Activated CD4-positive, alpha-beta T cell treated with anti-CD3 and anti-CD28 coated beads, Interleukin-2, amount 10 ng/mL, durations not matched to agents 7 days and 5 days (primary cell): ENCODE data around the gene GOLGA6B. TPM values are rescaled to one million over a fixed set of nuclear protein-coding genes. Genes with fewer than 3 reads are reported as not detected.
"Not testable (repeated sequence)": the region's sequence is repeated elsewhere in the genome, so short reads cannot be mapped to it uniquely, and the experiment has no call there.

Experiments
- CTCF ChIA-PET: fragments of 350-600 bp; sonication (Branson Sonifier 250); formaldehyde crosslinking; loops from one replicate; lab custom pipeline; 2021; ENCODE audit warnings: antibody characterized with exemption; lab: Charles Lee
- POLR2A ChIA-PET: fragments of 350-600 bp; sonication (Branson Sonifier 250); formaldehyde crosslinking; loops from one replicate; lab custom pipeline; 2021; ENCODE audit warnings: antibody characterized with exemption; lab: Charles Lee
- DNase-seq: peaks from one replicate; pipeline ENCODE4 v3.0.0-alpha.2; 2020
- H3K27ac Mint-ChIP-seq: one replicate; pipeline ENCODE4 v1.8.0; 2021; ENCODE audit warnings: mild to moderate bottlenecking, moderate library complexity, mixed read lengths
- H3K27me3 Mint-ChIP-seq: one replicate; pipeline ENCODE4 v1.8.0; 2021; ENCODE audit warnings: mixed read lengths
- H3K36me3 Mint-ChIP-seq: one replicate; pipeline ENCODE4 v1.8.0; 2021; ENCODE audit warnings: low read depth, mixed read lengths
- H3K4me1 Mint-ChIP-seq: one replicate; pipeline ENCODE4 v1.8.0; 2021; ENCODE audit warnings: mixed read lengths
- H3K4me3 Mint-ChIP-seq: one replicate; pipeline ENCODE4 v1.8.0; 2021; ENCODE audit warnings: mild to moderate bottlenecking, moderate library complexity, mixed read lengths
- H3K9me3 Mint-ChIP-seq: one replicate; pipeline ENCODE4 v1.8.0; 2021; ENCODE audit warnings: mixed read lengths
- total RNA-seq, 2 experiments: library from RNA; stranded (reverse); gene quantifications; one replicate each; pipeline ENCODE4 v1.2.3, GENCODE V29; 2021

The GOLGA6B gene
- total RNA-seq, 2 experiments from 2014 or later: not detected

DNA sequence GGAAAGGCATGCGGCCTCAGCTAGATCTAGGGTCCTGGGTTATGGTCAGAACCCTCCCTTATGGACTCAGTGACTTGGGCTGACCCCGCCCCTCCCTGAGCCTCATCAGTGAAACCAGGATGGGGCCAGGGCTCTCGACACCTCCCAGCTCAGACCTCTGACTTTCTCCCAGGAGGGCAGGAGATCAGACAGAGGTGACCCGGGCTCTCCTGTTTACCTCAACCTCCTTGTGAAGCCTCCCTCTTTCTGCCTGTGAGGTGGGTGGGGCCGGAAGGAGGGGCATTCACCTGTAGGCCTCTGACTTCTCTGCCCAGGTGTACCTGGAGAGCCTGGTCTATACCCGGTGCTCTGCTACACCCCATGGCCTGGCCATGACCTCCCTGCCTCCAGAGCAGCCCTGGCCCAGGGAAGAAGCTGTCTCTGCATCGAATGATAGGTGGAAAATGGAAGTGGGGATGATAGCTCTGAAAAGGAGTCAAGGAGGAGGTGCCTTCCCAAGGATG lies 25.4 kb upstream of the GOLGA6B start:
- DNase-seq, H3K9me3 Mint-ChIP-seq, H3K27me3 Mint-ChIP-seq, POLR2A ChIA-PET, H3K4me1 Mint-ChIP-seq, H3K36me3 Mint-ChIP-seq, CTCF ChIA-PET, H3K4me3 Mint-ChIP-seq, H3K27ac Mint-ChIP-seq: not testable (repeated sequence)

DNA sequence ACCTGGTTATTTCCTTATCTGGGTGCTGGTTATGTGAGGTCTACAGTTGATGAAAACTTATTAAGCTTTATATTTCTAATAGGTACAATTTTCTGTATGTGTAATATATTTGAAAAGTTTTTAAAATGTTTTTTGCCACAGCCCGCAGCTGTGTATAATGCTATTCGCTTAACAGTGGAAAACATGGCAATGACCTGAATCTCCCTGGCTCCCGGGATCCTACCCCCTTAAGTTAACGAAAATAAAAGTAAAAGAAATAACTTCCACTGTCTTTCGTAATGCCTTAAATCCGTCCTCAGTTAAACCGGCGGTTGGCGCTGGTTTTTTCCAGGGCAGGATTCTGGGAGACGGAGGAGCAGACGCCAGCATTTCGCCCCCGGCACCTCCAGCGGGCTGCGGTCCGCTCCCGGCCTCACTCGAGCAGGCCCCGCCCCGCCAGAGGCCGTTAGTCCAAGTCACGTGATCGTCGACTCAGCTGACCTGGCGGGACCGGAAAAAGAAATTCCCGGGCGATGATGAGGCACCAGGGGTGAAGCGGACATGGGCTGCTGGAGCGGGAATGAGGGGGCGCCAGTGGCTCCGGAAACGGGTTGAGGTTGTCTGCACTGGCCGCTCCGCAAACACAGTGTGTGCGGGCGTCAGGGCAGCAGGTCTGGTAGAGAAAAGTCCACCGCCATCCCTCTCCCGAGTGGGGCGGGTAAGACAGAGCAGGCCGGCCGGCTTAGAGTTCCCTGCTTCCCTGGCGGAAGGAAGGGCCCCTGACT lies 17.8 kb upstream of the GOLGA6B start:
- H3K9me3 Mint-ChIP-seq, H3K4me1 Mint-ChIP-seq, H3K36me3 Mint-ChIP-seq, CTCF ChIA-PET, POLR2A ChIA-PET, H3K27me3 Mint-ChIP-seq: not testable (repeated sequence)
- DNase-seq: peak; percentile 62
- H3K4me3 Mint-ChIP-seq: peak overlapping the region; percentile 75
- H3K27ac Mint-ChIP-seq: peak overlapping the region; percentile 84

DNA sequence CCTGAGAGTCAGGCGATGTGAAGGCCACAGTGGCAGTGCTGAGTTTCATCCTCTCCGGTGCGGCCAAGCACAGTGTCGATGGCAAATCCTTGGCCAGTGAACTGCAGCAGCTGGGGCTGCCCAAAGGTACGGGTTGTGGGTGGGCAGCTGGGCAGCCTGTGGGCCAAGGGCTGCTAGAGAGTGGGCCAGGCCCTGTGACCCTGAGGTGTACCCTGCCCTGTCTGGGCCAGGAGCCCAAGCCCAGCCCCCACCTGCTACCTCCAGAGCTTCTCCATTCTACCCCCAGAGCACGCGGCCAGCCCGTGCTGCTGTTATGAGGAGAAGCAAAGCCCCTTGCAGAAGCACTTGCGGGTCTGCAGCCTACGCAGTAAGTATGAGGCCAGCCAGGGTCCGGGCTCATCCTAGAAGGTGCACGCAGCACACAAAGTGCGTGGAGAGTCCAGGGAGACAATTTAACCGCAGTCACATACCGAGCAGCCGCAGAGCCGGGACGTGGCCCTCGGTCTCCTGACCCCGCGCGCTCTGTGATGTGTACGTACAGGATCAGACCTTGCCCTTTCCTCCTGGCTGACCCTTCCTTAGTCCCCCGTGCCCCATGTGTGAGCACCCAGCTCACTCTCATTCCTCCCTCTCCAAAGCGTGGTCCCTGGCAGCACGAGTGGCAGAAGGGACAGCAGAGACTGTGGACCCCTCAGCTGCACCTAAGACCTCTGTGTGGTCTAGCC lies 14.6 kb upstream of the GOLGA6B start:
- H3K4me3 Mint-ChIP-seq, POLR2A ChIA-PET, DNase-seq, H3K27ac Mint-ChIP-seq, H3K9me3 Mint-ChIP-seq, H3K36me3 Mint-ChIP-seq, H3K27me3 Mint-ChIP-seq, CTCF ChIA-PET, H3K4me1 Mint-ChIP-seq: not testable (repeated sequence)

DNA sequence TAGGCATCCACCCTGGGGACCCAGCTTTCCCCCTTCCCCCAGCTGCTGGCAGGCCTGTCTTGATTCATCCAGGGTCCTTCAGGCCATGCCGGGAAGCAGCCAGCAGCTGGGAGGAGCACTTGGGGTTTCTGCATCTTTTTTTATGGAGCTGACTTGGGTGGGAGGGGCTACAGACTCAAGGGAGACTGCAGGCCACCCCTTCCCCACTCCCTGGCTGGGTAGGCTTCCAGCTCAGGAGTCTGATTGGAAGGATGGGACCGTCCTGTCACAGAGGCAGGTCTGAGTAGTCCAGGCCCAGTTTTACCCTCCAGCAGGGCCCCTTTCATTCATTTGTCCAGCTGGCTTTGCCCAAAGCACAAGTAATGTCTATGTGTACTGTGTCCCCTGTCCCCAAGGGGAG lies 12.2 kb upstream of the GOLGA6B start:
- H3K9me3 Mint-ChIP-seq, H3K27ac Mint-ChIP-seq, H3K4me3 Mint-ChIP-seq, CTCF ChIA-PET, H3K27me3 Mint-ChIP-seq, H3K4me1 Mint-ChIP-seq, DNase-seq, H3K36me3 Mint-ChIP-seq, POLR2A ChIA-PET: not testable (repeated sequence)

DNA sequence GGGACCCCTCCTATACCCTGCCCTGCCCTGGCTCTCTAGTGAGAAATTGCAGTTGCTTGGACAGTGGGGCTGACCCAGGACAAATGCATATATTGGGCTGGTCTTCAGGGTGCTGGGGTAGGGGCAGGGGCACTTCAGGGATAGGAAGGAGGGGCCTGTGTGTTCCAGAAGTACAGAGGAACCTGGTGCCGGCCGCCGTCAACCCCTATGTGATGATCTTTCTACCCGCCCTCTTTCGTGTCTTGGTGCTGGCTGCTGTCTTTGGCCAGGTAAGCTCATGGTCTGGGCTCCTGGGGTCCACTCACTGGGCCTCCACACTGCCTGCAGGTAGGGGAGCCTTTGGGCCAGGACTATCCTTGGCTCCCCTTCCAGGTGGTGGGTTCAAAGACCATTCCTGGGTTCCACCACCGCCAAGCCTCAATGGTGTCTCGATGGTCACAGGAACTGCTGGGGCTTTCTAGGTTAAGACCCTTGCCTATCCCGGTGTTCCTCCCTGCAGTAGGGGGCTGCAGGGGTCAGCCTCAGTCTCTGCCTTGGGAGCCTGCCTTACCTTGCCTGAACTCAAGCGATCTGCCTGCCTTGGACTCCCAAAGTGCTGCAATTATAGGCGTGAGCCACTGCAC lies 5.8 kb upstream of the GOLGA6B start:
- H3K36me3 Mint-ChIP-seq, H3K4me1 Mint-ChIP-seq, H3K9me3 Mint-ChIP-seq, H3K27me3 Mint-ChIP-seq, POLR2A ChIA-PET, H3K4me3 Mint-ChIP-seq, DNase-seq, CTCF ChIA-PET, H3K27ac Mint-ChIP-seq: not testable (repeated sequence)

DNA sequence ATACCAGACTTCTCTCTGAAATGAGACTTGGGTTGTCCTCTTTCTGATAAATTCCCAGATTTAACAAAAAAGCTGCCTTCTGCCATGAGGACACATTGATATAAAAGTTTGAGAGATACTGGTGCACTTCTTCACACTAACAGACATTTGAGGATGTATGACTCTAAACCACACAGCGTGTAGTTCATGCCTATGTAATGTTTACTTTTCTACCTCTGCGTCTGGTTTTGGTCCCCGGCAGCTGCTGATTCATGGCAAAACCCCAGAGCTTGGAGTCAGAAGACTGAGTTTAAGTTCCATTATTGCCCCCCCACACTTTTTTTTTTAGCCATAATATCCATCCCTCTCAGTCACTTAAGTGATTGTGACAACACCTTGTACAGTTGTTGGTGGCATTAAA lies 1.5 kb downstream of the GOLGA6B start:
- H3K27ac Mint-ChIP-seq, CTCF ChIA-PET, H3K9me3 Mint-ChIP-seq, H3K27me3 Mint-ChIP-seq, H3K4me3 Mint-ChIP-seq, POLR2A ChIA-PET, DNase-seq, H3K4me1 Mint-ChIP-seq, H3K36me3 Mint-ChIP-seq: not testable (repeated sequence)

DNA sequence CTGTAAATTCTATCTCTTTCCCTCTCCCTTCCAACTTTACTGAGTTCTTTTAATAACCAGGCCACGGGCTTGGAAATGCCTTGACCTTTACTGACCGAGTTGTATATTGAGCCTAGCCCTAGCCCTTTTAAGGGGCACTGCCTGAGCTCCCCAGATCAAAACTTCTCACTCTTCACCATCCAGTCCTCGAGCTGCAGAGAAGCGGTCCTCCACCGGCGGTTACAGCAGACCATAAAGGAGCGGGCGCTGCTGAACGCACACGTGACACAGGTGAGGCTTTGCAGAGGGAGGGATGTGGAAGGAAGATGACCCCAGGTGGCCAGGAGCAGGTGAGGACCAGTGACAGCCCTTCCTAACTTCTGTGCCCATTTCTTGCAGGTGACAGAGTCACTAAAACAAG lies 6.6 kb downstream of the GOLGA6B start:
- H3K4me1 Mint-ChIP-seq, H3K27ac Mint-ChIP-seq, H3K27me3 Mint-ChIP-seq, POLR2A ChIA-PET, CTCF ChIA-PET, H3K9me3 Mint-ChIP-seq, H3K4me3 Mint-ChIP-seq, H3K36me3 Mint-ChIP-seq, DNase-seq: not testable (repeated sequence)

DNA sequence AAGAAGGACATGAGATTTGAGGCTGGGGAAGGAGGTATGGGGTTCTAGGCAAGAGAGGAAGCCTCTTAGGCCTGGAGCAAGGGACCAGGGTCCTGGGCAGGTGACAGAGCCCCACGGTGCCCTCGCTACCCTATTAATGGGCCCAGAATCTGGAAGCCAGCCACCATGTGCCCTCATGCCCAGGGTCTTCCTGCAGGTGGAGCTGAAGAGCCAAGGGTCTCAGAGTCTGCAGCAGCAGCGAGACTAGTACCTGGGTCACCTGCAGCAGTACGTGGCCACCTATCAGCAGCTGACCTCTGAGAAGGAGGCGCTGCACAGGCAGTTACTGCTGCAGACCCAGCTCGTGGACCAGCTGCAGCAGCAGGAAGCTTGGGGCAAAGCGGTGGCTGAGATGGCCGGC lies 9.4 kb downstream of the GOLGA6B start:
- DNase-seq, H3K9me3 Mint-ChIP-seq, CTCF ChIA-PET, H3K36me3 Mint-ChIP-seq, H3K4me1 Mint-ChIP-seq, POLR2A ChIA-PET, H3K27ac Mint-ChIP-seq, H3K27me3 Mint-ChIP-seq, H3K4me3 Mint-ChIP-seq: not testable (repeated sequence)

DNA sequence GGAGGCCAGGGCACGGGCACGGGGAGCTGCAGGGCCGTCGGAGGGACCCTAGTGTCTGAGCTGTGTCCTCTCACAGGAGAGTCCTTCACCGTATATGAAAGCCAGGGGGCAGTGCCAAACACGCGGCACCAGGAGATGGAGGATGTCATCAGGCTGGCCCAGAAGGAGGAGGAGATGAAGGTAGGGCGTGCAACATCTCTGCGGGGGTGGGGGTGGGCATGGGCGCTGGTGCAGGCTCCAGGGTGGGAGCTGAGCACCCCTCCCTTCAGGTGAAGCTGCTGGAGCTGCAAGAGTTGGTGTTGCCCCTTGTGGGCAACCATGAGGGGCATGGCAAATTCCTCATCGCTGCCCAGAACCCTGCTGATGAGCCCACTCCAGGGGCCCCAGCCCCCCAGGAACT lies 11.2 kb downstream of the GOLGA6B start:
- H3K27me3 Mint-ChIP-seq, POLR2A ChIA-PET, H3K36me3 Mint-ChIP-seq, H3K27ac Mint-ChIP-seq, H3K4me3 Mint-ChIP-seq, H3K4me1 Mint-ChIP-seq, CTCF ChIA-PET, H3K9me3 Mint-ChIP-seq, DNase-seq: not testable (repeated sequence)

DNA sequence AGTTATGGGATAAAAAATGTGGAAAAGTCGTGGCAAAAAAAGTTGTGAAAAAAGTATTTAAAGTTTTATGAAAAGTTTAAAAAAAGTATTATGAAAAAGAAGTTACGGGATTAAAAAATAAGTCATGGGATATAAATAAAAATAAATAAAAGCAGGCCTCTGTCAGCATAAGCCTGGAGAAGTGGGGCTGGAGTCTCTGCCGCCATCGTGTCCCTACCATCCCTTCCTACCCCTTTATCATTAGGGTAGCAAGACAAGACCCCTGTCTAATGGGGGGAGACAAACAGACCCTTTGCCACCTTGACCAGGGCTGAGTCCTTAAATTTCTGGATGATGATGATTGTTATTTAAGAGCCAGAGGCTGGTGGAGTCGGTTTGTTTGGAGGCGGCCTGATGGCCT lies 15.3 kb downstream of the GOLGA6B start:
- POLR2A ChIA-PET, CTCF ChIA-PET, H3K36me3 Mint-ChIP-seq, H3K4me3 Mint-ChIP-seq, H3K4me1 Mint-ChIP-seq, DNase-seq, H3K9me3 Mint-ChIP-seq, H3K27ac Mint-ChIP-seq: not testable (repeated sequence)
- H3K27me3 Mint-ChIP-seq: peaks cover 10% of the 10 kb centered on the region

DNA sequence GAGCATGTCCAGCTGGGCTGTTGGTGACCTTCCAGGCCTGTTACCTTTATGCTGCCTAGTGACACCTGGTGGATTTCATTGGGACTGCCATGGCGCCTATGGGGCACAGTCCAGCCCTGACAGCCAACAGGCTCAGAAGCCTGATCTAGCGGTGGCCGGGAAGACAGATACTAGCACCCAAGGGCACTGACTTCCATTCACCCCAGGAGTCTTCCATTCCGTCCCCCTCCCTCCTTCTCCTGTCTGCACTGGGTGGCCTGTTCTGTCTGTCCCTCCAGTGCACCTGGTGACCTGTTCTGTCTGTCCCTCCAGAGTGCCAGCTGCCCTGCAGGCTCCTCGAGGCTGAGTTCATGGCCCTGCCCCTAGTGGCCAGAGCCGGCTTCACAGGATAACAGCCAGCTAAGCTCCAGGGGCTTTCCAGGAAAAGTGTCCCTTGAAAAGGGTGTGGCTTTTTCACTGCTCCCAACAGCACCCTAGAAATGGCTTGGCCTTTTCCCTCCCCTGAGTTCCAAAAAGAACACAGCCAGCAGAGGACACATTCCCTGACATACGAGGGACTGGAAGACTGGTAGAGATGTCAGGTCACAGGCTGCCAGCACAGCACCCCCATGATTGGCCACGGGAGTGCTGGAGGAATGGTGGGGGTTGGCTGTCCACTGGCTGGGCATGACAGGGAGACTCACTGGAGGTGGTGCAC lies 16.3 kb downstream of the GOLGA6B start:
- H3K27ac Mint-ChIP-seq, POLR2A ChIA-PET: not testable (repeated sequence)
- CTCF ChIA-PET: interaction anchor here (0.5 to 1.5 kb wide), 7 partner anchors 10 to 444 kb away, joined by 3 to 7 read pairs (median 3); no protein-coding TSS in a partner anchor

DNA sequence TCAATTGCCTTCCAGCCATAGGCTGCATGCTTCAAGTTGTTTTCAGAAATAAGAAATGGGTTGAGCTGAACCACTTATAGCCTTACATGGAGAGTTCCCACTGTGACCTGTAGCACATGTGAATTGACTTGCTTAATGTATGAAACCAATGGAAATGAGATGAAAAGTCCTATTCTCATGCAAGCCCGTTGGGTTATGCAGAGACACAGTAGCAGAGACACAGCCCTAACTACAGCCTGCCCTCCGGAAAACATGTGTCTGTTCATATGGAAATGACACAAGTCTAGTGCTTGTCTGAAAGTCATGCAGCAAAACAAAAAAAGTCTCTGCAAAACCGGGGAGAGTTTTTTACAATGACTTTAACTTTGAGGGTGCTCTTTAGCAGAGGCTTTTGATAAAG lies 17.0 kb downstream of the GOLGA6B start:
- Mint-ChIP-seq H3K27me3 (peaks cover 10% of the 10 kb centered on the region), H3K27ac (no peak overlapping the region), H3K9me3 (no peaks in the 10 kb centered on the region), H3K4me1 (peaks cover 8% of the 10 kb centered on the region), H3K4me3 (no peak overlapping the region), H3K36me3 (no peaks in the 10 kb centered on the region)
- DNase-seq: no peak
- POLR2A ChIA-PET: no interaction called here
- CTCF ChIA-PET: interaction anchor here (0.5 to 1.5 kb wide), 9 partner anchors 9 to 543 kb away, joined by 3 to 7 read pairs (median 3); no protein-coding TSS in a partner anchor

More for the DNA sequence above, 16.3 kb downstream of the GOLGA6B start:
- peak; percentile 77 for DNase-seq
- not testable (repeated sequence) for H3K9me3 Mint-ChIP-seq, H3K4me3 Mint-ChIP-seq, H3K36me3 Mint-ChIP-seq, H3K4me1 Mint-ChIP-seq
- H3K27me3 Mint-ChIP-seq: peaks cover 10% of the 10 kb centered on the region

DNA sequence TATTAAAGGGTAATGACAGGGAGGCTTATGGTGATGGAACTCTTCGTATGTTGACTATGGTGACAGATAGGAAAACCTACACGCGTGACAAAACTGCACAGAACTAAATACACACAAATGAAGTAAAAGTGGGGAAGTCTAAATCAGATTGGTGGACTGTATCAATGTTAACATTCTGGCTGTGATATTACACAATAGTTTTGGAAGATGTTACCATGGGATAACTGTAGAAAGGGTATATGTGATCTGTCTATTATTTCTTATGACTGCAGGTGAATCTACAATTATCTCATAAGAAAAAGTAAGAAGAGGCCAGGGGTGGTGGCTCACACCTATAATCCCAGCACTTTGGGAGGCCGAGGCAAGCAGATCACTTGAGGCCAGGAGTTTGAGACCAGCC lies 22.3 kb downstream of the GOLGA6B start:
- Mint-ChIP-seq H3K36me3 (no peaks in the 10 kb centered on the region), H3K4me1 (no peaks in the 10 kb centered on the region), H3K4me3 (no peak overlapping the region), H3K27me3 (peaks cover 32% of the 10 kb centered on the region), H3K9me3 (no peaks in the 10 kb centered on the region), H3K27ac (no peak overlapping the region)
- ChIA-PET CTCF (no interaction called here), POLR2A (no interaction called here)
- DNase-seq: no peak
